ENCODE results near the gene C21orf58.

C21orf58 gene

GRCh38 chr21:46254208-46254975 lies 69.3 kb downstream of the C21orf58 start:
- no peak for DNase-seq

- DNase-seq: no peak
Observed at GRCh38 chr21:46253610-46254124, 70.0 kb downstream of the C21orf58 start.

GRCh38 chr21:46252840-46253239 lies 70.8 kb downstream of the C21orf58 start:
- no peak for DNase-seq
